ENCODE measurements around the gene SRGN.
"Not testable (repeated sequence)": the region's sequence is repeated elsewhere in the genome, so short reads cannot be mapped to it uniquely, and the experiment has no call there.

Gene SRGN

GRCh38 chr10:69091143-69091651, 3.3 kb downstream of the SRGN start:
- no peak for DNase-seq

GRCh38 chr10:69092959-69093850, 5.3 kb downstream of the SRGN start:
- peak; percentile 81 to 91 for DNase-seq

- no peak for DNase-seq
Observed at GRCh38 chr10:69093933-69094332, 6.0 kb downstream of the SRGN start.

GRCh38 chr10:69096045-69096444, 8.1 kb downstream of the SRGN start:
- no peak for DNase-seq

GRCh38 chr10:69097729-69098128, 9.8 kb downstream of the SRGN start:
- DNase-seq, result no peak

- no peak for DNase-seq
Observed at GRCh38 chr10:69100136-69100872, 12.4 kb downstream of the SRGN start.

GRCh38 chr10:69101451-69102095, 13.7 kb downstream of the SRGN start:
- DNase-seq, result peak; percentile 48 to 54

GRCh38 chr10:69102440-69102839, 14.5 kb downstream of the SRGN start:
- DNase-seq, result no peak

- no peak for DNase-seq
Observed at GRCh38 chr10:69103784-69104183, 15.9 kb downstream of the SRGN start.

GRCh38 chr10:69104994-69105790, 17.3 kb downstream of the SRGN start:
- DNase-seq, result no peak

- peak; percentile 43 to 44 for DNase-seq
Observed at GRCh38 chr10:69107176-69107490, 19.2 kb downstream of the SRGN start.

- no peak for DNase-seq
Observed at GRCh38 chr10:69107699-69108098, 19.8 kb downstream of the SRGN start.

- DNase-seq, result no peak
Observed at GRCh38 chr10:69119896-69120295, 32.0 kb downstream of the SRGN start.

GRCh38 chr10:69123306-69123746, 35.4 kb downstream of the SRGN start:
- DNase-seq, result no peak

GRCh38 chr10:69123747-69124562, 36.1 kb downstream of the SRGN start, which contains the start of gene VPS26A:
VPS26A (plus strand) TSS chr10:69124178; CDS start chr10:69124278, 100 bp downstream.
- peak; percentile 98 for DNase-seq

- peak; percentile 74 to 75 for DNase-seq
Observed at GRCh38 chr10:69124563-69125268, 36.8 kb downstream of the SRGN start.

- no peak for DNase-seq
Observed at GRCh38 chr10:69125554-69125953, 37.7 kb downstream of the SRGN start.

GRCh38 chr10:69130251-69130650, 42.3 kb downstream of the SRGN start:
- DNase-seq, result no peak

- DNase-seq, result no peak
Observed at GRCh38 chr10:69139961-69140360, 52.1 kb downstream of the SRGN start.

- no peak for DNase-seq
Observed at GRCh38 chr10:69141304-69141703, 53.4 kb downstream of the SRGN start.

- not testable (repeated sequence) for DNase-seq
Observed at GRCh38 chr10:69142074-69142473, 54.2 kb downstream of the SRGN start.
